ENCODE data around the gene LCOR. TPM values are rescaled to one million over a fixed set of nuclear protein-coding genes. Genes with fewer than 3 reads are reported as not detected.

The LCOR gene
- total and polyA plus RNA-seq, 2 of the 4 experiments (the other 2 are of a cell fraction), result 3.7 to 36.9 TPM

- Histone ChIP-seq H4K5ac (ENCODE audit: low read depth, low read length) (no peak overlapping the region), H2BK5ac (ENCODE audit: low read depth, low read length, poor library complexity, severe bottlenecking) (no peak overlapping the region), H3K79me1 (ENCODE audit: low read depth in 1 of 2, low read length in 2 of 2) (peaks cover 3 to 46% of the 10 kb centered on the region in 2 experiments; a peak in 3 of 4 replicates), H3K14ac (replicated peaks; ENCODE audit: low read depth, low read length) (0 out of 2 replicates have a peak overlapping the region, but pooled peaks have one; percentile 22), H2AFZ (replicated peaks; ENCODE audit: low read length, poor library complexity) (no peak overlapping the region), H3K9me1 (ENCODE audit: insufficient read depth, low read length) (peaks cover 17% of the 10 kb centered on the region), H3K36me3 (ENCODE audit: control insufficient read depth, insufficient read depth, low read length) (no peaks in the 10 kb centered on the region), H3K27me3 (ENCODE audit: control insufficient read depth, insufficient read depth, low read length) (no peaks in the 10 kb centered on the region), H2BK20ac (ENCODE audit: low read depth, low read length) (no peak overlapping the region), H3K27ac (ENCODE audit: insufficient read depth, low read length) (no peak overlapping the region), H2AK5ac (ENCODE audit: low read depth, low read length) (no peak overlapping the region), H3K4ac (ENCODE audit: low read depth, low read length) (no peak overlapping the region), H2BK120ac (ENCODE audit: low read depth, low read length) (no peak overlapping the region), H3K4me1 (ENCODE audit: control insufficient read depth, insufficient read depth, low read length) (peaks cover 10% of the 10 kb centered on the region), H3K9me3 (ENCODE audit: control insufficient read depth, insufficient read depth, low read length) (no peaks in the 10 kb centered on the region), H3K4me2 (ENCODE audit: low read depth, low read length) (peak overlapping the region; percentile 70), H4K91ac (ENCODE audit: insufficient read depth, low read depth, low read length) (no peak overlapping the region), H3K18ac (ENCODE audit: low read depth, low read length) (no peak overlapping the region; the same call in 1 of the 2 replicates), H2BK15ac (ENCODE audit: low read depth, low read length) (no peak overlapping the region), H2AK9ac (replicated peaks; ENCODE audit: low read depth, low read length, poor library complexity) (no peak overlapping the region), H3K56ac (ENCODE audit: extremely low read depth, insufficient read depth, low read length) (no peak overlapping the region), H3K4me3 (ENCODE audit: insufficient read depth, low read depth, low read length) (no peak overlapping the region), H3K9ac (ENCODE audit: low read depth, low read length) (no peak overlapping the region; the same call in 1 of the 2 replicates), H4K8ac (ENCODE audit: low read depth in 2 of 2, low read length in 2 of 2) (no peak overlapping the region), H4K20me1 (ENCODE audit: insufficient read depth, low read length) (peaks cover 70% of the 10 kb centered on the region), H3K23ac (ENCODE audit: low read depth, low read length) (peak overlapping the region; percentile 28; the same call in 1 of the 2 replicates)
- intact Hi-C loops (cut with micrococcal nuclease), result loop anchor here (2.0 kb wide), 1 partner anchor 155 kb away; no protein-coding TSS in a partner anchor
- BruUV-seq (replicated peaks), result no TSS peak
- dilution Hi-C loops (cut with HindIII; ENCODE audit: low sequenced_read_pairs, unreplicated experiment), result no loop called here
- in situ Hi-C loops (cut with MboI; ENCODE audit: low sequenced_read_pairs), result no loop called here
- ATAC-seq (ENCODE audit: low read depth) (no peak), DNase-seq (peak; percentile 34)
- no CpG with 5 or more reads among the region's 1 CpG for WGBS, 2 experiments (ENCODE audit: extremely low coverage in 2 of 2, insufficient read length in 1 of 2)
- POLR2A ChIA-PET (ENCODE audit: unreplicated experiment), result no interaction called here
- TF ChIP-seq MXI1 (IDR thresholded peaks at IDR 0.05; ENCODE audit: borderline replicate concordance, low read depth, low read length) (no peak), RAD21 (IDR thresholded peaks at IDR 0.05; ENCODE audit: low read length) (no peak), MAZ (IDR thresholded peaks at IDR 0.05; ENCODE audit: borderline replicate concordance, low read depth, low read length) (no peak), CTCF (conservative IDR thresholded peaks at IDR 0.05; ENCODE audit: low read depth, low read length) (no peak), ELK1 (IDR thresholded peaks at IDR 0.05; ENCODE audit: borderline replicate concordance, low read depth, low read length) (no peak), CEBPB (IDR thresholded peaks at IDR 0.05; ENCODE audit: low read depth, low read length) (no peak)
- CTCF ChIA-PET, result no interaction called here
Observed at GRCh38 chr10:96835899-96836298, 3.8 kb downstream of the LCOR start.

Measured in IMR-90 (cell line).